PC-9 (cell line): ENCODE results near the gene ERC1. TPM values are rescaled to one million over a fixed set of nuclear protein-coding genes. Genes with fewer than 3 reads are reported as not detected.

ENCODE experiments used
- BruUV-seq: library from RNA; stranded (reverse); fragments of 400-500 nt; replicated peaks from 2 replicates; lab custom pipeline; 2021; lab: Mats Ljungman, UMichigan
- CTCF ChIA-PET: fragments of 300-600 bp; sonication (Branson Sonifier 250); formaldehyde crosslinking; loops from one replicate; lab custom pipeline; 2022; ENCODE audit warnings: antibody characterized with exemption; lab: Charles Lee
- POLR2A ChIA-PET: fragments of 300-600 bp; sonication (Branson Sonifier 250); formaldehyde crosslinking; loops from one replicate; lab custom pipeline; 2022; ENCODE audit warnings: antibody characterized with exemption; ENCODE audit not compliant: unreplicated experiment; lab: Charles Lee
- DNase-seq, 2 experiments: peaks; one replicate each; pipeline versions ENCODE4 v3.0.0 to v3.0.0-alpha.2; 2015 to 2022; ENCODE audit warnings: mixed read lengths in 1 of 2
- H2AFZ ChIP-seq: fragments of 200-600 bp; sonication (generic); 2 replicates; pipeline ENCODE4 v1.8.1; 2017; ENCODE audit warnings: antibody characterized with exemption
- H3F3A ChIP-seq: fragments of 200-600 bp; sonication (generic); 2 replicates; pipeline ENCODE4 v1.8.1; 2017; ENCODE audit warnings: antibody characterized with exemption, mild to moderate bottlenecking, low read depth; ENCODE audit not compliant: insufficient read depth
- H3K27ac ChIP-seq: fragments of 200-600 bp; sonication (generic); 2 replicates; pipeline ENCODE4 v1.6.1; 2016; ENCODE audit warnings: mixed run types
- H3K27me3 ChIP-seq: fragments of 200-600 bp; sonication (generic); 2 replicates; pipeline ENCODE4 v1.6.1; 2016; ENCODE audit warnings: low read depth, mixed run types; ENCODE audit not compliant: insufficient read depth
- H3K36me3 ChIP-seq: fragments of 200-600 bp; sonication (generic); 2 replicates; pipeline ENCODE4 v1.6.1; 2016; ENCODE audit warnings: low read depth, mixed run types
- H3K4me1 ChIP-seq: fragments of 200-600 bp; sonication (generic); replicated peaks from 2 replicates; pipeline ENCODE4 v1.6.1; 2016; ENCODE audit warnings: mixed run types; ENCODE audit not compliant: insufficient read depth
- H3K4me2 ChIP-seq: fragments of 200-600 bp; sonication (generic); 2 replicates; pipeline ENCODE4 v1.6.1; 2017; ENCODE audit warnings: mixed run types
- H3K4me3 ChIP-seq: fragments of 200-600 bp; sonication (generic); 2 replicates; pipeline ENCODE4 v1.6.1; 2016; ENCODE audit warnings: mixed run types
- H3K79me2 ChIP-seq: fragments of 200-600 bp; sonication (generic); 2 replicates; pipeline ENCODE4 v1.6.1; 2017; ENCODE audit warnings: low read depth, mixed run types
- H3K9me2 ChIP-seq: fragments of 200-600 bp; sonication (generic); 2 replicates; pipeline ENCODE4 v1.8.1; 2017; ENCODE audit warnings: mild to moderate bottlenecking; ENCODE audit not compliant: insufficient read depth
- H3K9me3 ChIP-seq: fragments of 200-600 bp; sonication (generic); 2 replicates; pipeline ENCODE4 v1.8.1; 2016; ENCODE audit warnings: low read depth; ENCODE audit not compliant: insufficient read depth
- H4K20me1 ChIP-seq: fragments of 200-600 bp; sonication (generic); 2 replicates; pipeline ENCODE4 v1.8.1; 2017; ENCODE audit not compliant: insufficient read depth
- CTCF ChIP-seq: fragments of 200-600 bp; sonication (generic); conservative IDR thresholded peaks from 2 replicates; pipeline ENCODE4 v1.6.1; 2017; ENCODE audit warnings: mixed run types, antibody characterized with exemption, mild to moderate bottlenecking, moderate library complexity
- EZH2 ChIP-seq: fragments of 200-600 bp; sonication (generic); IDR thresholded peaks from 2 replicates; pipeline ENCODE4 v1.8.0; 2017; ENCODE audit warnings: antibody characterized with exemption, low read depth
- intact Hi-C: fragments of 100-400 bp; cut with micrococcal nuclease; formaldehyde crosslinking; loops from one replicate; pipeline ENCODE4 v1.10.0; 2022; ENCODE audit not compliant: unreplicated experiment
- total RNA-seq: library from RNA; stranded (reverse); gene quantifications from 2 replicates; pipeline ENCODE4 v1.2.3, GENCODE V29; 2021

ERC1 gene
- total RNA-seq, 1 experiment from 2014 or later, result 52.0 TPM

- H3K36me3 ChIP-seq, result no peaks in the 10 kb centered on the region
- H3K4me3 ChIP-seq, result no peak overlapping the region
- intact Hi-C loops, result loop anchor here (10.0 kb wide), 1 partner anchor 372 kb away; no protein-coding TSS in a partner anchor
- H2AFZ ChIP-seq, result no peak overlapping the region
- ChIA-PET POLR2A (no interaction called here), CTCF (no interaction called here)
- no peaks in the 10 kb centered on the region for H3K9me3 ChIP-seq
- H3K4me2 ChIP-seq, result no peak overlapping the region
- BruUV-seq, result no TSS peak
- no peak for DNase-seq
- peaks cover 2% of the 10 kb centered on the region; the same call in 1 of the 2 replicates for H4K20me1 ChIP-seq
- H3K27ac ChIP-seq, result no peak overlapping the region
- no peaks in the 10 kb centered on the region for H3K9me2 ChIP-seq
- no peaks in the 10 kb centered on the region for H3K27me3 ChIP-seq
- H3K4me1 ChIP-seq, result peaks cover 20% of the 10 kb centered on the region
- H3F3A ChIP-seq, result peaks cover 9% of the 10 kb centered on the region
- H3K79me2 ChIP-seq, result no peaks in the 10 kb centered on the region; the same call in 1 of the 2 replicates
- TF ChIP-seq EZH2, result no peak
- no peak for TF ChIP-seq CTCF
Measured at GRCh38 chr12:1212526-1212925, 221.5 kb downstream of the ERC1 start.

- no peak overlapping the region for H3K4me3 ChIP-seq
- H3K79me2 ChIP-seq, result no peaks in the 10 kb centered on the region; the same call in 1 of the 2 replicates
- H3K27ac ChIP-seq, result no peak overlapping the region
- POLR2A ChIA-PET, result interaction anchor here (0.6 kb wide), 1 partner anchor 42 kb away, joined by 9 read pairs; no protein-coding TSS in a partner anchor
- H4K20me1 ChIP-seq, result peaks cover 6% of the 10 kb centered on the region; the same call in 1 of the 2 replicates
- no peaks in the 10 kb centered on the region for H3K9me2 ChIP-seq
- no peak for DNase-seq
- H3K9me3 ChIP-seq, result no peaks in the 10 kb centered on the region
- no peak overlapping the region for H3K4me2 ChIP-seq
- peaks cover 27% of the 10 kb centered on the region for H3K4me1 ChIP-seq
- intact Hi-C loops, result loop anchor here (10.0 kb wide), 1 partner anchor 372 kb away; no protein-coding TSS in a partner anchor
- TF ChIP-seq CTCF (no peak), EZH2 (no peak)
- no peaks in the 10 kb centered on the region for H3K36me3 ChIP-seq
- CTCF ChIA-PET, result no interaction called here
- no peaks in the 10 kb centered on the region for H3K27me3 ChIP-seq
- H3F3A ChIP-seq, result peaks cover 15% of the 10 kb centered on the region
- BruUV-seq, result no TSS peak
- no peak overlapping the region for H2AFZ ChIP-seq
Measured at GRCh38 chr12:1213205-1213604, 222.2 kb downstream of the ERC1 start.

GRCh38 chr12:1213618-1214205 is 222.7 kb downstream of the ERC1 start:
- CTCF ChIA-PET, result no interaction called here
- intact Hi-C loops, result loop anchor here (10.0 kb wide), 1 partner anchor 371 kb away; no protein-coding TSS in a partner anchor
- BruUV-seq, result no TSS peak

More at GRCh38 chr12:1213618-1214205, 222.7 kb downstream of the ERC1 start:
- Histone ChIP-seq H2AFZ (no peak overlapping the region), H3K36me3 (no peaks in the 10 kb centered on the region), H3K4me2 (no peak overlapping the region), H3K9me3 (no peaks in the 10 kb centered on the region), H3K27ac (no peak overlapping the region), H3K79me2 (no peaks in the 10 kb centered on the region; the same call in 1 of the 2 replicates), H3K9me2 (no peaks in the 10 kb centered on the region), H4K20me1 (peaks cover 6% of the 10 kb centered on the region; the same call in 1 of the 2 replicates), H3K4me1 (peaks cover 32% of the 10 kb centered on the region), H3K4me3 (no peak overlapping the region), H3F3A (peaks cover 20% of the 10 kb centered on the region), H3K27me3 (no peaks in the 10 kb centered on the region)
- no peak for DNase-seq
- POLR2A ChIA-PET, result interaction anchor here (0.6 kb wide), 1 partner anchor 42 kb away, joined by 9 read pairs; no protein-coding TSS in a partner anchor
- TF ChIP-seq EZH2 (no peak), CTCF (no peak)
